ENCODE data around the gene LINGO3.

The LINGO3 gene

GRCh38 chr19:2278459-2279158, 29.3 kb downstream of the LINGO3 start:
- DNase-seq: no peak

- DNase-seq: no peak
Measured at GRCh38 chr19:2277138-2277537, 30.8 kb downstream of the LINGO3 start.

GRCh38 chr19:2276429-2276986, 31.4 kb downstream of the LINGO3 start:
- no peak for DNase-seq

GRCh38 chr19:2275588-2276428, 32.1 kb downstream of the LINGO3 start:
- no peak for DNase-seq

GRCh38 chr19:2274931-2275535, 32.9 kb downstream of the LINGO3 start:
- peak; percentile 53 for DNase-seq

GRCh38 chr19:2274185-2274711, 33.7 kb downstream of the LINGO3 start:
- no peak for DNase-seq

- DNase-seq: peak; percentile 87
Measured at GRCh38 chr19:2273356-2274184, 34.4 kb downstream of the LINGO3 start.

- peak; percentile 39 for DNase-seq
Measured at GRCh38 chr19:2271234-2272103, 36.5 kb downstream of the LINGO3 start.

- DNase-seq: peak; percentile 83
Measured at GRCh38 chr19:2270423-2271233, 37.3 kb downstream of the LINGO3 start.

GRCh38 chr19:2270157-2270422, 37.9 kb downstream of the LINGO3 start:
- DNase-seq: peak; percentile 60

GRCh38 chr19:2269244-2270156, 38.5 kb downstream of the LINGO3 start:
- peak; percentile 99 for DNase-seq

- no peak for DNase-seq
Measured at GRCh38 chr19:2268861-2269243, 39.1 kb downstream of the LINGO3 start.

- DNase-seq: no peak
Measured at GRCh38 chr19:2268480-2268830, 39.5 kb downstream of the LINGO3 start.

GRCh38 chr19:2266183-2266993, 41.6 kb downstream of the LINGO3 start:
- peak; percentile 50 for DNase-seq

- DNase-seq: peak; percentile 85
Measured at GRCh38 chr19:2261438-2262172, 46.3 kb downstream of the LINGO3 start.

- DNase-seq: no peak
Measured at GRCh38 chr19:2260341-2260805, 47.6 kb downstream of the LINGO3 start.

- no peak for DNase-seq
Measured at GRCh38 chr19:2259336-2259735, 48.6 kb downstream of the LINGO3 start.

Measured in stimulated activated CD8-positive, alpha-beta memory T cell treated with anti-CD3 and anti-CD28 coated beads, Interleukin-4, amount 100 ng/mL, for 48 hours (primary cell).